ENCODE results near the gene OTOS.

The OTOS gene

DNA sequence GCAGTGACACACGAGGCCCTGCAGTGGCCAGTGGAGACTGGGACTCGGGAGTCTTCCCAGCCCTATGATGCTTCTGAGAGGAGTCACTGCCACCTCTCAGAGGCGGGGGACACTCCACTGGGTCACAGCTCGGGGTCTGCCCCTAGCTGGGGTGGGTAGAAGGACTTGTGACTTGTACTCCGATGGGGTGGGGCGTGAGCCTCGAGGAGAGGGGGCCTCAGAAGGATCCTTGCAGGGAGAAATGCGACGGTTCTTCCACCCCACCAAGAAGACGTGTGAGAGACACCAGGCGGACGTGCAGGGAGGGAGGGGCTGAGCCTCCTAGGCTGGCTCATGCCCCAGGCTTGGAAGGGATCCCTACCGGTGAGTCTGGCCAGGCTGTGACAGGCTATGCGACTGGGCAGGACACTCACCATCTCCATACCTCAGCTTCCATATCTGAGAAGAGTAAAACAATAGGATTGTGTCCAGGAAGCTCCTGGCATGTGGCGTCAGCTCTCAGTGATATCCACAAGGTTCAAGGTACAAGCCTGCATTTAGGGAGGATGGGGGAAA lies 11.1 kb upstream of the OTOS start:
- no peak overlapping the region for H3K4me3 Mint-ChIP-seq
- no peaks in the 10 kb centered on the region for H3K36me3 Mint-ChIP-seq (ENCODE audit: low read depth)
- no peak overlapping the region for H3K27ac Mint-ChIP-seq
- intact Hi-C loops (cut with micrococcal nuclease): no loop called here
- peaks cover 30% of the 10 kb centered on the region for H3K4me1 Mint-ChIP-seq (ENCODE audit: low read depth)
- H3K9me3 Mint-ChIP-seq: no peaks in the 10 kb centered on the region
- H3K27me3 Mint-ChIP-seq: peaks cover 19% of the 10 kb centered on the region

DNA sequence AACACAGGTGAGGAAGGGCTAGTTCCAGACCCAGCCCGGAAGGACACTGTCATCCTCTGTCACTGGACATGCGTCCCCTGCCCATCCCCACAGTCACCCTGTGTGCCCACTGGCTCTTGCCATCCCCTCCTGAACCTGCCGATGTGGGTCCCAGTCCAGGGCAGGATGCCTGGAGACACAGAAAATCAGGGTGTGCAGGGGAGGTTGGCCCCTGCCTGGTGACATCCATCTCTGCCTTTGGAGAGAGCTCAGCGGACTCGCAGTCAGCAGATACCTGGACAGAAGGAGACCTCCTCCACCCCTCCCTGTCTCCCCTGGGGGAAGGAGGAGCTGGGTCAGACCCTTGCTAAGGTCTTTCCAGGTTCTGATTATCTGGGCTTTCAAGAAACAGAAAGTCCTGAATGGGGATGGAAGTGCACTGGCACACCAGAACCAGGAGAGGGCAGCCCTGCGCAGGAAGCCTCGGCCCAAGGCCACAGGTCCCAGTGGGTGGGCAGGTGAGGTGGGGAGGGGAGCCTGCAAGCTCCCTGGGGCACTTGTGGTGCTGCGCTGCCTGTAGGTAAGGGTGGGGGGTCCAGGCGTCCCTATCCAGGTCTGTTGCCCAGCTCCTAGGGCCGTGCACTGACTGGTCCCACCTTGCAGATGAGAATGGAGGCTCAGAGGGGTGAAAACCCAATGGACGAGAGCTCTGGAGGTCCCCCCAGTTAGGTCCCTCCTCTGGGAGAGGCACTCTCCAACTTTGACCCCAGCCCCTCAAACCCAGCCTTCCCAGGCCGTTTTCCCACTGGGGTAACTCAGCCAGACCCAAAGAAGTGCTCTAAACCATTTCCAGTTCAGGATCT lies 9.7 kb upstream of the OTOS start:
- no peak overlapping the region for H3K4me3 Mint-ChIP-seq
- no peak overlapping the region for H3K27ac Mint-ChIP-seq
- peaks cover 18% of the 10 kb centered on the region for H3K27me3 Mint-ChIP-seq
- H3K9me3 Mint-ChIP-seq: no peaks in the 10 kb centered on the region
- intact Hi-C loops (cut with micrococcal nuclease): no loop called here
- H3K36me3 Mint-ChIP-seq (ENCODE audit: low read depth): no peaks in the 10 kb centered on the region
- H3K4me1 Mint-ChIP-seq (ENCODE audit: low read depth): peaks cover 37% of the 10 kb centered on the region

DNA sequence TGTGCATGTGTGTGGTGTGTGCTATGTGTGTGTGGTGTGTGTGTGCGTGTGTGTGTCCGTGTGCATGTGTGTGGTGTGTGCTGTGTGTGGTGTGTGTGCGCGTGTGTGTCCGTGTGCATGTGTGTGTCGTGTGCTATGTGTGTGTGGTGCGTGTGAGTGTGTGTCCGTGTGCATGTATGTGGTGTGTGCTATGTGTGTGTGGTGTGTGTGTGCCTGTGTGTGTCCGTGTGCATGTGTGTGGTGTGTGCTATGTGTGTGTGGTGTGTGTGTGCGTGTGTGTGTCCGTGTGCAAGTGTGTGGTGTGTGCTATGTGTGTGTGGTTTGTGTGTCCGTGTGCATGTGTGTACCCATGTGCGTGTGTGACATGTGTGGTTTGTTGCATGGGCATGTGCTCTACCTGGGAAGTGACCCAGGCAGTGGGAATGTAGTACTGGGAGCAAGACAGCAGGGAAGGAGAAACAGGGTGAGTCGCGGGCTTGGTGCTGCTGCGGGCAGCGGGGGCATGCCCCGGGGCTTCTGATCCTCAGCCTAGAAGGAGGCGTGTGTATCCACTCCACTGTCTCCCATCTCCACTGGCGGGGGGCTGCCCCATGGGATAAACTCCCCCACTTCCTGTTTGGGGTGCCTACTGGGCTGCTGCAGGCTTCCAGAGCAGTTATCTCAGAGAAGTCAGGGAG lies 7.6 kb upstream of the OTOS start:
- Mint-ChIP-seq H3K9me3 (no peaks in the 10 kb centered on the region), H3K27me3 (peaks cover 28% of the 10 kb centered on the region), H3K4me1 (ENCODE audit: low read depth) (peaks cover 39% of the 10 kb centered on the region), H3K4me3 (no peak overlapping the region), H3K36me3 (ENCODE audit: low read depth) (no peaks in the 10 kb centered on the region), H3K27ac (no peak overlapping the region)
- intact Hi-C loops (cut with micrococcal nuclease): no loop called here

DNA sequence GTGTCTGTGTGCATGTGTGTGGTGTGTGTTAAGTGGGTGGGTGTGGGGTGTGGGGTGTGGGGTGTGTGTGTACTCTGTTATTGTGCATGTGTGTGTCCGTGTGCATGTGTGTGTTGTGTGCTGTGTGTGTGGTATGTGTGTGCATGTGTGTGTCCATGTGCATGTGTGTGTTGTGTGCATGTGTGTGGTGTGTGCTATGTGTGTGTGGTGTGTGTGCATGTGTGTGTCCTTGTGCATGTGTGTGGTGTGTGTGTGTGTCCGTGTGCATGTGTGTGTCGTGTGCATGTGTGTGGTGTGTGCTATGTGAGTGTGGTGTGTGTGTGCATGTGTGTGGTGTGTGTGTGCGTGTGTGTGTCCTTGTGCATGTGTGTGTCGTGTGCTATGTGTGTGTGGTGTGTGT lies 6.9 kb upstream of the OTOS start:
- intact Hi-C loops (cut with micrococcal nuclease): no loop called here
- H3K27ac Mint-ChIP-seq: peak overlapping the region; percentile 45
- H3K4me3 Mint-ChIP-seq: no peak overlapping the region
- peaks cover 37% of the 10 kb centered on the region for H3K4me1 Mint-ChIP-seq (ENCODE audit: low read depth)
- peaks cover 28% of the 10 kb centered on the region for H3K27me3 Mint-ChIP-seq
- no peaks in the 10 kb centered on the region for H3K9me3 Mint-ChIP-seq
- H3K36me3 Mint-ChIP-seq (ENCODE audit: low read depth): no peaks in the 10 kb centered on the region

DNA sequence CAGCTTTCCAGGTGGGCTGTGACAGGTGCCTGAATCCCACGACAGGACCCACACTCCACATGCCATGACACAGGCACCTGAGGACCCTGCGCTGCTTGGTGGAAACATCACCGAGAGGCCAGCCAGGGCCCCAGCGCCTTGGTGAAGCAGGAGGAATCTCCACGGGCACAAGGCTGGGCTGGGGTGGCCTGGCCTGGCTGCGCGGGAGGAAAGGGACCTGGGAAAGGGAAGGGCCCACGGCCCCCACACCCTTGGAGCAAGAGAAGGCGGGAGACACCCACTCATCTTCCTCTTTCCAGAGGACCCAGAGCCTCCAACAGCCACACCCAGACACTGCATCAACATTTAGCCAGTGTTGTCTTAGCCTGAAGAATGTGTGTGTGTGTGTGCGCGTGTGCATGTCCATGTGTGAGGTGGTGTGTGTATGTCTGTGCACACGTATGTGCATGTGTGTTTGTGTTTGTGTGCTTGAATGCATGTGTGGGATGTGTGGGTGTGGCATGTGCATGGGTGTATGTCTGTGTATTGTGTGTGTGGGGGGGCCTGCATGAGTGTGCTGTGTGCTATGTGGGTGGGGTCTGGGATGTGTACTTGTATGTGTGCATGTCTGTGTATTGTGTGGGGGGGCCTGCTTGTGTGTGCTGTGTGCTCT lies 6.3 kb upstream of the OTOS start:
- H3K9me3 Mint-ChIP-seq: no peaks in the 10 kb centered on the region
- H3K27ac Mint-ChIP-seq: peak overlapping the region; percentile 47
- no peaks in the 10 kb centered on the region for H3K36me3 Mint-ChIP-seq (ENCODE audit: low read depth)
- H3K4me3 Mint-ChIP-seq: no peak overlapping the region
- H3K4me1 Mint-ChIP-seq (ENCODE audit: low read depth): peaks cover 37% of the 10 kb centered on the region
- peaks cover 28% of the 10 kb centered on the region for H3K27me3 Mint-ChIP-seq
- intact Hi-C loops (cut with micrococcal nuclease): no loop called here

DNA sequence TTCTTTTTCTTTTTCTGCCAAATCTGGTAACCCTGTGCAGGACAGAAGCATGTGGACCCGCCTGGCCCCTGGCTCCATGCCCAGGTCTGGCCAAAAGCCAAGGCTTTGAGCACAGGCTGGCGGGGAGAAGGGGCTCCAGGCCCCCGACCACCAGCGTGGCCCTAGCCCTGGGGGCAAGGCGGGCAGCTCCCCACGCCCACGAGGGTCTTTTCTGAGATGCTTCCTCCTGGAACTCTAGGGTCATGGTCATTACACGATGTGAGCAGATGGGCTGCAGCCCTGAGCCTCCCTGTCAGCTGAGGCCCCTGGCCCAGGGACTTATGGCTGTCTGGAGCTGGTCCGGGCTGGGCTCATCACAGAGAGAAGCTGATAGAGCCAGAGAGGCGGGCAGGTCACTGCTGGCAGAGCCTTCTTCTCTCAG lies 5.7 kb upstream of the OTOS start:
- Mint-ChIP-seq H3K27ac (peak overlapping the region; percentile 47), H3K4me1 (ENCODE audit: low read depth) (peaks cover 37% of the 10 kb centered on the region), H3K36me3 (ENCODE audit: low read depth) (no peaks in the 10 kb centered on the region), H3K27me3 (peaks cover 24% of the 10 kb centered on the region), H3K9me3 (no peaks in the 10 kb centered on the region), H3K4me3 (no peak overlapping the region)
- intact Hi-C loops (cut with micrococcal nuclease): no loop called here

DNA sequence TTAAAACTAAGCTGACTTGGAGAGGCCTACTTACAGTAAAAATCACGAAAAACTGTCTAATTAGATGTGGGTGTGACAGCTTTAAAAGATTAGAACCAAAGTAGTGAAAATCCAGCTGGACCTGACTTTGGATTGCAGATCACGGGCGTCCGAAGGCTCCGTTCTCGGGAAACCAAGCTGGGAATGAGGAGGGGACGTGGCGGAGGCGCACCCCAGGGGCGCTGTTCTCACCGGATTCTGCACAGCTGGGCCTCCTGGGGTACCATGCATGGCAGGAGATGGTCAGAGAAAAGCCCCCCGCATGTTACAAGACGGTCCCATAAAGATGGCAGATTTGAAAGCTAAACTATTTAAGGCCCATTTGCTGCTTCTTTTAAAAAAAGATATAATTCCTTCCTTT lies 5.0 kb upstream of the OTOS start:
- Mint-ChIP-seq H3K36me3 (ENCODE audit: low read depth) (no peaks in the 10 kb centered on the region), H3K27me3 (peaks cover 24% of the 10 kb centered on the region), H3K4me1 (ENCODE audit: low read depth) (peaks cover 37% of the 10 kb centered on the region), H3K4me3 (no peak overlapping the region), H3K9me3 (no peaks in the 10 kb centered on the region), H3K27ac (no peak overlapping the region)
- intact Hi-C loops (cut with micrococcal nuclease): no loop called here

DNA sequence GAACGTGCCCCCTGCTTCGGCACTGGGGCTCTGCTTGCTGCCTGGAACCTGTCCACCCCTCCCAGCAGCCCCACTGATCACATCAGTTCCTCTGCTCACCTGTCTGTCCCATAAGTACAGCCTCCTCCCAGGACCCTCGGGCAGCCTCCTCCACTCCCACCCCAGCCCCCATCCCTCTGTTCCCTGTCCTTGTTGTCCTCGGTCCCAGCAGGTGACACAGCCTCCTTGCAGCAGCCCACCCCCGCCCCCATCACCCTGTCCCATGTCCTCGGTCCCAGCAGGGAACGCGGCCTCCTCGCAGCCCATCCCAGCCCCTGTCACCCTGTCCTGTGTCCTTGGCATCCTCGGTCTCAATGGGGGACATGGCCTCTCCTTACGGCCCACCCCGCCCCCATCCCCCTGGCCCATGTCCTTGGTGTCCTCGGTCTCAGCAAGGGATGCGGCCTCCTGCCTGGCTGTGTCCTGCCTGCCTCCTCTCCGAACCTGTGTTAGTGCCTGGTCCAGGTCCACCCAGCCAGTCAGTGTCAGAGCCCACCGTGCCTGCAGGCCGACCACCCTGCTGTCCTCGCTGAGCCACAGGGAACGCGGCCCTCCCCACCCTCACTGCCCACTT lies 4.3 kb upstream of the OTOS start:
- intact Hi-C loops (cut with micrococcal nuclease): no loop called here
- H3K9me3 Mint-ChIP-seq: no peaks in the 10 kb centered on the region
- no peaks in the 10 kb centered on the region for H3K36me3 Mint-ChIP-seq (ENCODE audit: low read depth)

DNA sequence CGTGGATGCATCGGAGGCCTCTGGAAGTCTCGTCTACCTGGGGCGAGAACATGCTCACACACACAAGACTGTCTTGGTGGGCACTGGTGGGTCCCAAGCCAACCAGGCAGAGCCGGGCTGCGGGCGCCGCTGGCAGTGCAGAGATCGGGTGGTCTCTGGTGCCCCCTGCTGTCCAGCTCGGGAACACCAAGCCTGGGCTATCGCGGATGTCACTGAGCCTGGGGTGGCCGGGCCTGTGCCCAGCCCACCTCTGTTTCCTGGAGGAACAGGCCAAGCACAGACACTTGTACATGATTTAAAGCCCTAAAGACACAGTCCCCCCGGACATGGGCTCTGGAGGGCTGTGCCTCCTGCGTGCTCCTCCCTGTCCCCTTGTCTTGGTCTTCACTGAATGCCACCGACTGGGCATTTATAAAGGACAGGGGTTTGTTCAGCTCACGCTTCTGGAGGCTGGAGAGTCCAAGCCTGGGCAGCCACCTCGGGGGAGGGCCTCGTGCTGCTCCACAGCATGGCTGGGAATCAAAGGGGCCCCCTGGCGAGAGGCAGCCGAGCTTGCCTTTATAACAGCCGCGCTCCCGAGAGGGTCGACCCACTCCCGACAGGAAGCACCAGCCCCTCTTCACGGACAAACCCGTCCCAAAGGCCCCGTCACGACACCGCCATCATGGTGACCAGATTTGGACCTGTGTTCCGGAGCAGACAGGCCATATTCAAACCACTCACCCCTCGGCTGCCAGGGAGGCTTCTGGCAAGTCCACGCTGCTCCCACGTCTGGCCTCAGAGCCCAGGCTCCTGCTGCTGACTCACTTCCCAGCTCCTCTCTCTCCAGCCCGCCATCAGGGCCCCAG lies 3.6 kb upstream of the OTOS start:
- peaks cover 39% of the 10 kb centered on the region for H3K4me1 Mint-ChIP-seq (ENCODE audit: low read depth)

More for the DNA sequence above, 4.3 kb upstream of the OTOS start:
- no peak overlapping the region for H3K27ac Mint-ChIP-seq
- peaks cover 19% of the 10 kb centered on the region for H3K27me3 Mint-ChIP-seq
- peaks cover 32% of the 10 kb centered on the region for H3K4me1 Mint-ChIP-seq (ENCODE audit: low read depth)
- no peak overlapping the region for H3K4me3 Mint-ChIP-seq

DNA sequence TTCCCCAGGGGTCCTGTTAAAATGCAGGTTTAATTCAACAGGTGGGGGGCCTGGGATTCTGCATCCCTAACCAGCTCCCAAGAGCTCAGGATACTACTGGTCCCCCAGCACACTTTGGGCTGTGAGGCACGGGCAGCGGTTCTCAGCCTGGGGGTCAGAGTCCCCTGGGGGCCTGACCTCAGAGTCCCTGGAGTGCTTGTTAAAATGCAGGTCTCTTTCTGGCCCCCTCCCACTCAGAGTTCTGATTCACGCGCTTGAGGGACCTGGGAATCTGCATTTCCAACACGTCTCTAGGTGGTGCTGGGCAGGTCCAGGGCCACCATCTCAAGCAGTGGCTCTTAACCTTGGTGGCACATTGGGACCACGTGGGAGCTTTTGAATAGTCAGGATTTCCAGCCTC lies 2.8 kb upstream of the OTOS start:
- H3K4me3 Mint-ChIP-seq: no peak overlapping the region
- no peaks in the 10 kb centered on the region for H3K9me3 Mint-ChIP-seq
- H3K36me3 Mint-ChIP-seq (ENCODE audit: low read depth): no peaks in the 10 kb centered on the region
- H3K27ac Mint-ChIP-seq: no peak overlapping the region
- intact Hi-C loops (cut with micrococcal nuclease): loop anchor here (1.0 kb wide), 1 partner anchor 82 kb away; no protein-coding TSS in a partner anchor
- H3K4me1 Mint-ChIP-seq (ENCODE audit: low read depth): peaks cover 36% of the 10 kb centered on the region
- H3K27me3 Mint-ChIP-seq: peaks cover 30% of the 10 kb centered on the region

More for the DNA sequence above, 3.6 kb upstream of the OTOS start:
- intact Hi-C loops (cut with micrococcal nuclease): loop anchor here (1.0 kb wide), 1 partner anchor 83 kb away; no protein-coding TSS in a partner anchor
- Mint-ChIP-seq H3K27me3 (peaks cover 25% of the 10 kb centered on the region), H3K27ac (no peak overlapping the region), H3K36me3 (ENCODE audit: low read depth) (no peaks in the 10 kb centered on the region), H3K4me3 (no peak overlapping the region), H3K9me3 (no peaks in the 10 kb centered on the region)

DNA sequence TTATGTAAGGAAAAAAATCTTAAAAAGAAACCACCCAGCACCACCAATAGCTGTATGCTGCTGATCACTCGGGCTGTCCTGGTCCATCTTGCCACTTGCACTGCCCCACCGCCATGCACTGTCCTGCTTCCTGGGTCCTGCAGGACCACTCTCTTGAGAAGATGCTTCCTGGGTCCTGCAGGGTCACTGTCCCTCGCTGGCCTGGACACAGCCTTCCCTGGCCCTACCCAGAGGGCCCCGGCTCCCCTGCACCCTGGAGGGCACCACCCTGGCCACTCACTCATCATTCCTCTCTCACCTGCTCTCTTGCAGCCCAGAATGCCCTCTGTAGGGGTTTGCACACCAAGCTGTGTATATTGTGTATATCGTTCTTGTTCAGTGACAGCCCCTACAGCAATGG lies 2.4 kb upstream of the OTOS start:
- H3K27ac Mint-ChIP-seq: no peak overlapping the region
- H3K27me3 Mint-ChIP-seq: peaks cover 34% of the 10 kb centered on the region
- H3K4me1 Mint-ChIP-seq (ENCODE audit: low read depth): peaks cover 32% of the 10 kb centered on the region
- intact Hi-C loops (cut with micrococcal nuclease): loop anchor here (1.0 kb wide), 1 partner anchor 82 kb away; no protein-coding TSS in a partner anchor
- H3K9me3 Mint-ChIP-seq: no peaks in the 10 kb centered on the region
- H3K4me3 Mint-ChIP-seq: no peak overlapping the region
- no peaks in the 10 kb centered on the region for H3K36me3 Mint-ChIP-seq (ENCODE audit: low read depth)

DNA sequence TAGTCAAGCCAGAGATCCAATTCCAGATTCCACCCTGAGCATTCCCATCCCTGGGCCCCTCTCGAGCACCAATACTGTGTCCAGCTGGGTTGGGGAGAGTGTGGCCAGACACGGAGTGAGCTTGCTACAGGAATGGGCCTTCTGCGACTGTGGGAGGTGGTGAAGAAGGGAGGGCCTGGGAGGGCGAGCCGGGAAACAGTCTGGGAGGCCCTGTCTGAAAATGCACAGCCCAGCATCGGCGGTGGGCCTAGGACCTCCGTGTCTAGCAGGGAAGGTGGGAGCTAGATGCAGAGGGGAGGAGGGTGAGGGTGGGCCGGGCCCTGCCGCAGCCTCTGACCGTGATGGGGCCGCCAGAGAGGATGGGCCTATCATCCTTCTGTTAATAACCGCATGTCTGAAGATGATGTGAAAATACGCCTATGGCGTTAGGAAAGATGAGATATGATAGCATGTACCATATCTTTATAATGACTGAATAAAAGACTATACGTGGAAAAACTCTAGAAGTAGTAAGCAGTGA lies 1.9 kb upstream of the OTOS start:
- H3K4me1 Mint-ChIP-seq (ENCODE audit: low read depth): peaks cover 28% of the 10 kb centered on the region
- no peak overlapping the region for H3K27ac Mint-ChIP-seq
- peaks cover 40% of the 10 kb centered on the region for H3K27me3 Mint-ChIP-seq
- no peaks in the 10 kb centered on the region for H3K9me3 Mint-ChIP-seq
- H3K4me3 Mint-ChIP-seq: no peak overlapping the region
- intact Hi-C loops (cut with micrococcal nuclease): no loop called here
- no peaks in the 10 kb centered on the region for H3K36me3 Mint-ChIP-seq (ENCODE audit: low read depth)

DNA sequence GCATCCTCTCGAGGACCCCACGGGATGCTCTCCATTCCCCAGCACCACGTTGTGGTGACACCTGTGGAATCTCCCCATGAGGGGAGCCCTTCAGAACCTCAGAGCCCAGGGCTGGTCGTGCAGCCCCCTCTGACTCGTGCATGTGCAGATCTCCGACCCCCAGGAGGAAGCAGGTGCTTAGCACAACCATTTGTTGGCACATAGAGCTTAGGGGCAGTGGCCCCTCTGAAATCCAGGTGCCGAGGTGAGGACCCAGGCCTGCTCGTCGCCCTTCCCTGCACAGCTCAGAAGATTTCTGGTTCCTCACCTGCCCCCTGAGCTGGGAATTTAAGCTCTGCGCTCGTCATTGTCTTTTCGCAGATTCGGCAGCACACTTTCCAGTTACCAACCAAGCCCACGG lies 1.3 kb upstream of the OTOS start:
- intact Hi-C loops (cut with micrococcal nuclease): no loop called here
- Mint-ChIP-seq H3K27me3 (peaks cover 44% of the 10 kb centered on the region), H3K36me3 (ENCODE audit: low read depth) (no peaks in the 10 kb centered on the region), H3K9me3 (no peaks in the 10 kb centered on the region), H3K4me3 (no peak overlapping the region), H3K27ac (no peak overlapping the region), H3K4me1 (ENCODE audit: low read depth) (peaks cover 28% of the 10 kb centered on the region)

Data from dendritic cell treated with granulocyte-macrophage colony-stimulating factor and Interleukin-4, amounts not matched to agents 40 ng/mL and 50 ng/mL, for 4 days (primary cell).